Measurements from ENCODE around the gene EXOSC9. TPM values are rescaled to one million over a fixed set of nuclear protein-coding genes. Genes with fewer than 3 reads are reported as not detected.
A peak's percentile ranks its signal among the peaks of the same experiment; 100 is the strongest.

EXOSC9 gene
- total RNA-seq, 2 experiments from 2014 or later: 57.7 to 58.7 TPM

- Mint-ChIP-seq H3K4me1 (ENCODE audit: low read depth) (peaks cover 17% of the 10 kb centered on the region), H3K9me3 (no peaks in the 10 kb centered on the region)
Measured at GRCh38 chr4:121817006-121817405, 15.9 kb downstream of the EXOSC9 start.

GRCh38 chr4:121817701-121818100 is 16.6 kb downstream of the EXOSC9 start:
- DNase-seq: no peak
- no peaks in the 10 kb centered on the region for H3K27me3 Mint-ChIP-seq (ENCODE audit: low read depth)
- peak overlapping the region; percentile 10 for H3K27ac Mint-ChIP-seq
- no peak overlapping the region for H3K4me3 Mint-ChIP-seq
- intact Hi-C loops (cut with micrococcal nuclease): no loop called here
- H3K4me1 Mint-ChIP-seq (ENCODE audit: low read depth): peaks cover 23% of the 10 kb centered on the region
- H3K36me3 Mint-ChIP-seq (ENCODE audit: low read depth): peaks cover 54% of the 10 kb centered on the region
- CTCF ChIA-PET: no interaction called here
- no peaks in the 10 kb centered on the region for H3K9me3 Mint-ChIP-seq

More at GRCh38 chr4:121817006-121817405, 15.9 kb downstream of the EXOSC9 start:
- H3K27me3 Mint-ChIP-seq (ENCODE audit: low read depth): no peaks in the 10 kb centered on the region
- intact Hi-C loops (cut with micrococcal nuclease): no loop called here
- no peak overlapping the region for H3K4me3 Mint-ChIP-seq
- CTCF ChIA-PET: no interaction called here
- no peak for DNase-seq
- H3K36me3 Mint-ChIP-seq (ENCODE audit: low read depth): peaks cover 50% of the 10 kb centered on the region
- no peak overlapping the region for H3K27ac Mint-ChIP-seq

- intact Hi-C loops (cut with micrococcal nuclease): no loop called here
- Mint-ChIP-seq H3K36me3 (ENCODE audit: low read depth) (peaks cover 57% of the 10 kb centered on the region), H3K9me3 (no peaks in the 10 kb centered on the region), H3K27me3 (ENCODE audit: low read depth) (no peaks in the 10 kb centered on the region), H3K27ac (peak overlapping the region; percentile 1), H3K4me1 (ENCODE audit: low read depth) (peaks cover 23% of the 10 kb centered on the region), H3K4me3 (no peak overlapping the region)
- no peak for DNase-seq
- CTCF ChIA-PET: no interaction called here
Measured at GRCh38 chr4:121818215-121818614, 17.1 kb downstream of the EXOSC9 start.

GRCh38 chr4:121819216-121819965 is 18.3 kb downstream of the EXOSC9 start:
- Mint-ChIP-seq H3K9me3 (no peaks in the 10 kb centered on the region), H3K4me3 (no peak overlapping the region), H3K4me1 (ENCODE audit: low read depth) (peaks cover 21% of the 10 kb centered on the region), H3K27me3 (ENCODE audit: low read depth) (no peaks in the 10 kb centered on the region), H3K36me3 (ENCODE audit: low read depth) (peaks cover 57% of the 10 kb centered on the region), H3K27ac (peak overlapping the region; percentile 9)
- intact Hi-C loops (cut with micrococcal nuclease): no loop called here
- DNase-seq: no peak
- CTCF ChIA-PET: interaction anchor here (0.6 to 0.7 kb wide), 2 partner anchors 8 to 758 kb away, joined by 3 read pairs; no protein-coding TSS in a partner anchor

- Mint-ChIP-seq H3K4me3 (peak overlapping the region; percentile 98), H3K27me3 (ENCODE audit: low read depth) (no peaks in the 10 kb centered on the region), H3K36me3 (ENCODE audit: low read depth) (peaks cover 47% of the 10 kb centered on the region), H3K9me3 (no peaks in the 10 kb centered on the region), H3K27ac (no peak overlapping the region), H3K4me1 (ENCODE audit: low read depth) (peaks cover 20% of the 10 kb centered on the region)
- no peak for DNase-seq
- intact Hi-C loops (cut with micrococcal nuclease): loop anchor here (5.0 kb wide), 5 partner anchors 565 to 1100 kb away; partner anchors contain the start of genes BBS12, IL2 and NUDT6
- CTCF ChIA-PET: interaction anchor here (1.0 kb wide), 2 partner anchors 16 to 18 kb away, joined by 4 to 5 read pairs; no protein-coding TSS in a partner anchor
Measured at GRCh38 chr4:121822047-121822446, 20.9 kb downstream of the EXOSC9 start.

GRCh38 chr4:121822796-121823504 is 21.8 kb downstream of the EXOSC9 start:
- Mint-ChIP-seq H3K27me3 (ENCODE audit: low read depth) (no peaks in the 10 kb centered on the region), H3K4me1 (ENCODE audit: low read depth) (peaks cover 20% of the 10 kb centered on the region), H3K36me3 (ENCODE audit: low read depth) (peaks cover 42% of the 10 kb centered on the region), H3K27ac (peak overlapping the region; percentile 86), H3K4me3 (peak overlapping the region; percentile 98), H3K9me3 (no peaks in the 10 kb centered on the region)
- intact Hi-C loops (cut with micrococcal nuclease): loop anchor here (1.0 to 5.0 kb wide), 6 partner anchors 22 to 1099 kb away; partner anchors contain the start of genes BBS12, EXOSC9, IL2 and NUDT6
- peak; percentile 61 for DNase-seq
- CTCF ChIA-PET: interaction anchor here (0.6 to 0.7 kb wide), 2 partner anchors 14 to 23 kb away, joined by 3 read pairs; no protein-coding TSS in a partner anchor

- Mint-ChIP-seq H3K36me3 (ENCODE audit: low read depth) (peaks cover 36% of the 10 kb centered on the region), H3K27me3 (ENCODE audit: low read depth) (no peaks in the 10 kb centered on the region), H3K27ac (peak within 1 kb of the TSS; percentile 86), H3K9me3 (no peaks in the 10 kb centered on the region), H3K4me3 (peak within 1 kb of the TSS; percentile 98), H3K4me1 (ENCODE audit: low read depth) (peaks cover 20% of the 10 kb centered on the region)
- intact Hi-C loops (cut with micrococcal nuclease): loop anchor here (1.0 to 5.0 kb wide), 9 partner anchors 22 to 1099 kb away; partner anchors contain the start of genes ANXA5, BBS12, BBS7 and BLTP1
- CTCF ChIA-PET: interaction anchor here (0.7 kb wide), 1 partner anchor 23 kb away, joined by 3 read pairs; no protein-coding TSS in a partner anchor
- peak; percentile 99 for DNase-seq
Measured at GRCh38 chr4:121823505-121824170, 22.5 kb downstream of the EXOSC9 start, which contains the start of gene CCNA2. TSS of gene CCNA2 (minus strand) at chr4:121823883. CDS start at chr4:121823628, 255 bp downstream.

- peaks cover 16% of the 10 kb centered on the region for H3K4me1 Mint-ChIP-seq (ENCODE audit: low read depth)
- H3K4me3 Mint-ChIP-seq: peak overlapping the region; percentile 98
- H3K36me3 Mint-ChIP-seq (ENCODE audit: low read depth): peaks cover 32% of the 10 kb centered on the region
- peak overlapping the region; percentile 86 for H3K27ac Mint-ChIP-seq
- H3K9me3 Mint-ChIP-seq: no peaks in the 10 kb centered on the region
- no peak for DNase-seq
- no peaks in the 10 kb centered on the region for H3K27me3 Mint-ChIP-seq (ENCODE audit: low read depth)
- CTCF ChIA-PET: interaction anchor here (1.0 to 1.4 kb wide), 2 partner anchors 12 to 46 kb away, joined by 3 read pairs; partner anchors contain the start of gene BBS7
- intact Hi-C loops (cut with micrococcal nuclease): loop anchor here (1.0 to 5.0 kb wide), 8 partner anchors 46 to 1098 kb away; partner anchors contain the start of genes ANXA5, BBS12, BBS7 and BLTP1
Measured at GRCh38 chr4:121824171-121824527, 23.0 kb downstream of the EXOSC9 start.

- CTCF ChIA-PET: interaction anchor here (0.6 to 1.4 kb wide), 3 partner anchors 11 to 45 kb away, joined by 3 read pairs; partner anchors contain the start of gene BBS7
- peaks cover 26% of the 10 kb centered on the region for H3K36me3 Mint-ChIP-seq (ENCODE audit: low read depth)
- no peak overlapping the region for H3K27ac Mint-ChIP-seq
- intact Hi-C loops (cut with micrococcal nuclease): loop anchor here (1.0 to 5.0 kb wide), 8 partner anchors 45 to 1097 kb away; partner anchors contain the start of genes ANXA5, BBS12, BBS7 and BLTP1
- H3K9me3 Mint-ChIP-seq: no peaks in the 10 kb centered on the region
- DNase-seq: no peak
- no peaks in the 10 kb centered on the region for H3K27me3 Mint-ChIP-seq (ENCODE audit: low read depth)
- H3K4me1 Mint-ChIP-seq (ENCODE audit: low read depth): peaks cover 15% of the 10 kb centered on the region
- H3K4me3 Mint-ChIP-seq: peak overlapping the region; percentile 18
Measured at GRCh38 chr4:121824950-121825349, 23.8 kb downstream of the EXOSC9 start.

GRCh38 chr4:121827853-121828252 is 26.7 kb downstream of the EXOSC9 start:
- DNase-seq: no peak
- Mint-ChIP-seq H3K27me3 (ENCODE audit: low read depth) (no peaks in the 10 kb centered on the region), H3K9me3 (no peaks in the 10 kb centered on the region), H3K4me3 (no peak overlapping the region), H3K27ac (no peak overlapping the region), H3K36me3 (ENCODE audit: low read depth) (peaks cover 9% of the 10 kb centered on the region), H3K4me1 (ENCODE audit: low read depth) (peaks cover 2% of the 10 kb centered on the region)
- intact Hi-C loops (cut with micrococcal nuclease): no loop called here
- CTCF ChIA-PET: no interaction called here

- DNase-seq: no peak
- intact Hi-C loops (cut with micrococcal nuclease): no loop called here
- Mint-ChIP-seq H3K9me3 (no peaks in the 10 kb centered on the region), H3K27me3 (ENCODE audit: low read depth) (no peaks in the 10 kb centered on the region), H3K4me3 (no peak overlapping the region), H3K36me3 (ENCODE audit: low read depth) (peaks cover 2% of the 10 kb centered on the region), H3K27ac (no peak overlapping the region), H3K4me1 (ENCODE audit: low read depth) (peaks cover 2% of the 10 kb centered on the region)
- CTCF ChIA-PET: no interaction called here
Measured at GRCh38 chr4:121829511-121829910, 28.4 kb downstream of the EXOSC9 start.

Data from activated naive CD4-positive, alpha-beta T cell treated with anti-CD3 and anti-CD28 coated beads for 36 hours (primary cell).